Fibroblast of lung (primary cell): ENCODE measurements around the gene DIP2C. TPM values are rescaled to one million over a fixed set of nuclear protein-coding genes. Genes with fewer than 3 reads are reported as not detected.
A peak's percentile ranks its signal among the peaks of the same experiment; 100 is the strongest.

Source experiments
- DNase-seq, 2 donors: peaks; one replicate each; pipeline versions ENCODE4 v3.0.0 to v3.0.0-alpha.2; 2010; ENCODE audit warnings: low read depth in 2 of 2
- H2AFZ ChIP-seq: 2 replicates; pipeline ENCODE4 v1.5.1; 2012; ENCODE audit warnings: low read length, control low read depth, inconsistent platforms
- H3K27ac ChIP-seq: 2 replicates; pipeline ENCODE4 v1.5.1; 2011; ENCODE audit warnings: low read length, control low read depth; ENCODE audit not compliant: insufficient read depth
- H3K27me3 ChIP-seq: 2 replicates; pipeline ENCODE4 v1.5.1; 2011; ENCODE audit warnings: mild to moderate bottlenecking, low read length; ENCODE audit not compliant: control insufficient read depth, insufficient read depth
- H3K36me3 ChIP-seq: 2 replicates; pipeline ENCODE4 v1.5.1; 2011; ENCODE audit warnings: low read length; ENCODE audit not compliant: control insufficient read depth, insufficient read depth
- H3K4me1 ChIP-seq: 2 replicates; pipeline ENCODE4 v1.5.1; 2011; ENCODE audit warnings: low read length; ENCODE audit not compliant: control insufficient read depth, insufficient read depth; ENCODE audit errors: extremely low read depth
- H3K4me2 ChIP-seq: 2 replicates; pipeline ENCODE4 v1.5.1; 2011; ENCODE audit warnings: low read length, control low read depth; ENCODE audit not compliant: insufficient read depth; ENCODE audit errors: extremely low read depth
- H3K4me3 ChIP-seq, 4 experiments: fragments of 200-600 bp in 1 of 4; sonication (generic) in 1 of 4; replicated peaks in 1 of 4; 2 replicates each; pipeline ENCODE4 v1.5.1; 2011 to 2016; ENCODE audit warnings: low read length in 4 of 4, low read depth in 3 of 4, mild to moderate bottlenecking in 3 of 4, control low read depth in 2 of 4, inconsistent platforms in 1 of 4, mixed read lengths in 1 of 4; ENCODE audit not compliant: insufficient read depth in 1 of 4; ENCODE audit errors: control extremely low read depth in 1 of 4
- H3K79me2 ChIP-seq: 2 replicates; pipeline ENCODE4 v1.5.1; 2012; ENCODE audit warnings: mild to moderate bottlenecking, low read length, inconsistent platforms; ENCODE audit not compliant: control insufficient read depth, insufficient read depth
- H3K9ac ChIP-seq: 2 replicates; pipeline ENCODE4 v1.5.1; 2011; ENCODE audit warnings: mild to moderate bottlenecking, low read length, control low read depth; ENCODE audit not compliant: insufficient read depth
- H3K9me3 ChIP-seq: 2 replicates; pipeline ENCODE4 v1.5.1; 2012; ENCODE audit warnings: low read depth, low read length; ENCODE audit not compliant: control insufficient read depth, insufficient read depth
- H4K20me1 ChIP-seq: 2 replicates; pipeline ENCODE4 v1.5.1; 2011; ENCODE audit warnings: low read length; ENCODE audit not compliant: control insufficient read depth, insufficient read depth; ENCODE audit errors: extremely low read depth
- CTCF ChIP-seq, 2 donors: IDR thresholded peaks in 1 of 2; conservative IDR thresholded peaks in 1 of 2; 1 replicate in 1 of 2; 2 replicates in 1 of 2; pipeline ENCODE4 v1.5.1; 2011 to 2012; ENCODE audit warnings: low read length in 2 of 2, control low read depth in 1 of 2, inconsistent platforms in 1 of 2, low read depth in 1 of 2, mild to moderate bottlenecking in 1 of 2
- EZH2 ChIP-seq: IDR thresholded peaks from 2 replicates; pipeline ENCODE4 v1.5.1; 2012; ENCODE audit warnings: low read length, control low read depth, mild to moderate bottlenecking; ENCODE audit errors: missing control alignments
- polyA plus RNA-seq, 2 donors: library from polyadenylated mRNA; depleted of rRNA in 1 of 2; stranded (reverse) in 1 of 2; unstranded in 1 of 2; fragments of >200 nt; gene quantifications; 2 replicates each; pipeline ENCODE4 v1.2.1, GENCODE V29; 2011 to 2012; ENCODE audit warnings: missing spikeins in 1 of 2
- total RNA-seq: library from RNA; depleted of rRNA; stranded (reverse); fragments of >200 nt; gene quantifications from 2 replicates; pipeline ENCODE4 v1.2.1, GENCODE V29; 2014

Gene DIP2C
- total and polyA plus RNA-seq, 2 donors (not counting 1 experiment from before 2014, with no cell fraction given), result 10.7 to 18.3 TPM

- H2AFZ ChIP-seq, result no peak overlapping the region
- H3K27me3 ChIP-seq, result no peaks in the 10 kb centered on the region
- peaks cover 3% of the 10 kb centered on the region for H3K4me1 ChIP-seq
- no peak overlapping the region for H3K4me3 ChIP-seq
- no peak overlapping the region for H3K27ac ChIP-seq
- H3K9ac ChIP-seq, result no peak overlapping the region
- H4K20me1 ChIP-seq, result peaks cover 3% of the 10 kb centered on the region
- DNase-seq, result no peak
- no peaks in the 10 kb centered on the region for H3K36me3 ChIP-seq
- TF ChIP-seq CTCF (conservative IDR thresholded peaks at IDR 0.05 in 1 of 2, IDR thresholded peaks at IDR 0.05 in 1 of 2; ENCODE audit: low read depth in 1 of 2, low read length in 2 of 2) (no peak), EZH2 (no peak)
- no peak overlapping the region for H3K4me2 ChIP-seq
- H3K79me2 ChIP-seq, result peaks cover 67% of the 10 kb centered on the region
- H3K9me3 ChIP-seq, result no peaks in the 10 kb centered on the region
These were observed 25.2 kb downstream of the DIP2C start for GRCh38 chr10:664301-664700.

GRCh38 chr10:663831-664251 is 25.6 kb downstream of the DIP2C start:
- TF ChIP-seq EZH2, result no peak
- no peak for TF ChIP-seq CTCF (conservative IDR thresholded peaks at IDR 0.05 in 1 of 2, IDR thresholded peaks at IDR 0.05 in 1 of 2; ENCODE audit: low read depth in 1 of 2, low read length in 2 of 2)
- Histone ChIP-seq H2AFZ (no peak overlapping the region), H3K9me3 (no peaks in the 10 kb centered on the region), H3K4me1 (peaks cover 6% of the 10 kb centered on the region), H3K4me2 (no peak overlapping the region), H3K36me3 (no peaks in the 10 kb centered on the region), H3K9ac (no peak overlapping the region), H4K20me1 (peaks cover 6% of the 10 kb centered on the region), H3K4me3 (no peak overlapping the region), H3K79me2 (peaks cover 71% of the 10 kb centered on the region), H3K27ac (no peak overlapping the region), H3K27me3 (no peaks in the 10 kb centered on the region)
- DNase-seq, result peak in 1 of 2 donors; percentile 47

- H3K4me2 ChIP-seq, result no peak overlapping the region
- TF ChIP-seq CTCF (conservative IDR thresholded peaks at IDR 0.05 in 1 of 2, IDR thresholded peaks at IDR 0.05 in 1 of 2; ENCODE audit: low read depth in 1 of 2, low read length in 2 of 2) (no peak), EZH2 (no peak)
- H3K36me3 ChIP-seq, result no peaks in the 10 kb centered on the region
- no peak overlapping the region for H3K27ac ChIP-seq
- no peaks in the 10 kb centered on the region for H3K27me3 ChIP-seq
- peaks cover 6% of the 10 kb centered on the region for H3K4me1 ChIP-seq
- H3K4me3 ChIP-seq, result no peak overlapping the region
- H3K79me2 ChIP-seq, result peaks cover 71% of the 10 kb centered on the region
- DNase-seq, result no peak
- H4K20me1 ChIP-seq, result peaks cover 6% of the 10 kb centered on the region
- H3K9ac ChIP-seq, result no peak overlapping the region
- no peak overlapping the region for H2AFZ ChIP-seq
- H3K9me3 ChIP-seq, result no peaks in the 10 kb centered on the region
These were observed 26.1 kb downstream of the DIP2C start for GRCh38 chr10:663466-663751.
